Mucosa of descending colon (tissue), 3 donors: ENCODE results near the gene RXFP1. TPM values are rescaled to one million over a fixed set of nuclear protein-coding genes. Genes with fewer than 3 reads are reported as not detected.

Source experiments
- ATAC-seq: fragments of 200-7000 bp; cut with Tn5 transposase; one replicate; pipeline ENCODE4 v1.9.1; 2020; ENCODE audit warnings: mild to moderate bottlenecking, moderate library complexity
- DNase-seq, 3 donors: peaks; one replicate each; pipeline ENCODE4 v3.0.0-alpha.2; 2020
- H3K36me3 ChIP-seq: fragments of 200-600 bp; one replicate; pipeline ENCODE4 v1.8.0; 2021; ENCODE audit warnings: low read depth, mild to moderate bottlenecking
- H3K4me1 ChIP-seq: fragments of 200-600 bp; one replicate; pipeline ENCODE4 v1.8.0; 2021; ENCODE audit warnings: low read depth, mild to moderate bottlenecking
- H3K4me3 ChIP-seq: fragments of 200-600 bp; one replicate; pipeline ENCODE4 v1.8.0; 2021; ENCODE audit warnings: mild to moderate bottlenecking
- H3K9me3 ChIP-seq: fragments of 200-600 bp; one replicate; pipeline ENCODE4 v1.8.0; 2021; ENCODE audit warnings: mild to moderate bottlenecking
- intact Hi-C, 2 donors: fragments of 100-400 bp; cut with DNase I in 1 of 2; cut with micrococcal nuclease in 1 of 2; formaldehyde crosslinking; loops; one replicate each; pipeline versions ENCODE4 v1.11.0 to v1.11.1; 2022; cut with DNase I, micrococcal nuclease
- total RNA-seq, 3 donors: library from RNA; stranded (reverse); fragmentation: NEBNext Ultra II Directional in 2 of 3; extraction: Animal tissue kit (Norgen Biotek cat#: 25700) in 2 of 3; gene quantifications; one replicate each; pipeline versions ENCODE4 v1.2.1 to v1.2.4, GENCODE V29; 2021 to 2023
- TF ChIP-seq, protein P1 (sequence below): fragments of 200-600 bp; IDR thresholded peaks from one replicate; pipeline ENCODE4 v1.8.0; 2022; ENCODE audit warnings: antibody characterized with exemption, mild to moderate bottlenecking
- donor health status: DM: no; HTN: no; CAD: no; lungs with moderate emphysema.
- donor health status: DM: no; HTN: no; CAD: no.
- donor health status: DM: no; HTN: yes; CAD: no.

The RXFP1 gene
- total RNA-seq, 3 donors from 2014 or later = 0.22 to 0.27 TPM; not detected in 1

- TF ChIP-seq, protein P1, sequence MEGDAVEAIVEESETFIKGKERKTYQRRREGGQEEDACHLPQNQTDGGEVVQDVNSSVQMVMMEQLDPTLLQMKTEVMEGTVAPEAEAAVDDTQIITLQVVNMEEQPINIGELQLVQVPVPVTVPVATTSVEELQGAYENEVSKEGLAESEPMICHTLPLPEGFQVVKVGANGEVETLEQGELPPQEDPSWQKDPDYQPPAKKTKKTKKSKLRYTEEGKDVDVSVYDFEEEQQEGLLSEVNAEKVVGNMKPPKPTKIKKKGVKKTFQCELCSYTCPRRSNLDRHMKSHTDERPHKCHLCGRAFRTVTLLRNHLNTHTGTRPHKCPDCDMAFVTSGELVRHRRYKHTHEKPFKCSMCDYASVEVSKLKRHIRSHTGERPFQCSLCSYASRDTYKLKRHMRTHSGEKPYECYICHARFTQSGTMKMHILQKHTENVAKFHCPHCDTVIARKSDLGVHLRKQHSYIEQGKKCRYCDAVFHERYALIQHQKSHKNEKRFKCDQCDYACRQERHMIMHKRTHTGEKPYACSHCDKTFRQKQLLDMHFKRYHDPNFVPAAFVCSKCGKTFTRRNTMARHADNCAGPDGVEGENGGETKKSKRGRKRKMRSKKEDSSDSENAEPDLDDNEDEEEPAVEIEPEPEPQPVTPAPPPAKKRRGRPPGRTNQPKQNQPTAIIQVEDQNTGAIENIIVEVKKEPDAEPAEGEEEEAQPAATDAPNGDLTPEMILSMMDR = no peak
- ATAC-seq = no peak
- Histone ChIP-seq H3K36me3 (no peaks in the 10 kb centered on the region), H3K4me3 (no peak overlapping the region), H3K4me1 (no peaks in the 10 kb centered on the region), H3K9me3 (no peaks in the 10 kb centered on the region)
- no peak for DNase-seq
- intact Hi-C loops = no loop called here
Measured at GRCh38 chr4:158588285-158588684, 66.6 kb downstream of the RXFP1 start.

- no peaks in the 10 kb centered on the region for H3K9me3 ChIP-seq
- H3K4me1 ChIP-seq = no peaks in the 10 kb centered on the region
- H3K4me3 ChIP-seq = no peak overlapping the region
- TF ChIP-seq, protein P1 = no peak
- intact Hi-C loops = no loop called here
- H3K36me3 ChIP-seq = no peaks in the 10 kb centered on the region
- ATAC-seq = no peak
- no peak for DNase-seq
Measured at GRCh38 chr4:158588777-158589176, 67.1 kb downstream of the RXFP1 start.

GRCh38 chr4:158590306-158590705 is 68.6 kb downstream of the RXFP1 start:
- TF ChIP-seq, protein P1 = no peak
- Histone ChIP-seq H3K4me3 (no peak overlapping the region), H3K4me1 (no peaks in the 10 kb centered on the region), H3K36me3 (no peaks in the 10 kb centered on the region), H3K9me3 (no peaks in the 10 kb centered on the region)
- no peak for DNase-seq
- no peak for ATAC-seq
- intact Hi-C loops = no loop called here

- intact Hi-C loops = no loop called here
- Histone ChIP-seq H3K4me1 (no peaks in the 10 kb centered on the region), H3K4me3 (no peak overlapping the region), H3K36me3 (no peaks in the 10 kb centered on the region), H3K9me3 (no peaks in the 10 kb centered on the region)
- DNase-seq (no peak), ATAC-seq (no peak)
- TF ChIP-seq, protein P1 = no peak
Measured at GRCh38 chr4:158590824-158591223, 69.1 kb downstream of the RXFP1 start.

GRCh38 chr4:158597879-158598596 is 76.4 kb downstream of the RXFP1 start:
- intact Hi-C loops = no loop called here
- ATAC-seq (no peak), DNase-seq (no peak)
- Histone ChIP-seq H3K4me3 (no peak overlapping the region), H3K4me1 (no peaks in the 10 kb centered on the region), H3K9me3 (no peaks in the 10 kb centered on the region), H3K36me3 (no peaks in the 10 kb centered on the region)
- TF ChIP-seq, protein P1 = no peak
